Cardiac muscle cell (in vitro differentiated cells and primary cell): ENCODE results near the gene IGSF11. TPM values are rescaled to one million over a fixed set of nuclear protein-coding genes. Genes with fewer than 3 reads are reported as not detected.

Experiments used
- DNase-seq, 2 donors: peaks; one replicate each; pipeline versions ENCODE4 v3.0.0 to v3.0.0-alpha.2; 2010 to 2017; ENCODE audit warnings: low read depth in 1 of 2, low spot score in 1 of 2
- H3K27ac ChIP-seq: fragments of 200-600 bp; sonication (generic); 2 replicates; pipeline ENCODE4 v1.5.1; 2016
- H3K27me3 ChIP-seq: fragments of 200-600 bp; sonication (generic); 2 replicates; pipeline ENCODE4 v1.6.0; 2016; ENCODE audit warnings: control low read depth
- H3K36me3 ChIP-seq: fragments of 200-600 bp; sonication (generic); 2 replicates; pipeline ENCODE4 v1.5.1; 2016; ENCODE audit warnings: control low read depth
- H3K4me1 ChIP-seq: fragments of 200-600 bp; sonication (generic); 2 replicates; pipeline ENCODE4 v1.8.1; 2017; ENCODE audit warnings: low read depth, mild to moderate bottlenecking, mixed run types
- H3K4me3 ChIP-seq: fragments of 200-600 bp; sonication (generic); 2 replicates; pipeline ENCODE4 v1.5.1; 2016; ENCODE audit warnings: mild to moderate bottlenecking
- H3K9me3 ChIP-seq: fragments of 200-600 bp; sonication (generic); 2 replicates; pipeline ENCODE4 v1.5.1; 2017; ENCODE audit warnings: low read depth, mild to moderate bottlenecking, control low read depth
- polyA plus RNA-seq: library from polyadenylated mRNA; unstranded; fragments of >200 nt; fragmentation: Nextera tagmentation; extraction: Ambion mirVana; gene quantifications from 2 replicates; pipeline ENCODE4 v1.2.1, GENCODE V29; 2016
- total RNA-seq: library from RNA; depleted of rRNA; stranded (reverse); fragments of >200 nt; gene quantifications from 2 replicates; pipeline ENCODE4 v1.2.3, GENCODE V29; 2016
- TF ChIP-seq, protein P1 (sequence below): IDR thresholded peaks from 2 replicates; pipeline ENCODE4 v1.5.1; 2012; ENCODE audit warnings: low read depth, mild to moderate bottlenecking, low read length

Gene IGSF11
- total and polyA plus RNA-seq, 2 experiments from 2014 or later: 0.46 to 2.0 TPM

DNA sequence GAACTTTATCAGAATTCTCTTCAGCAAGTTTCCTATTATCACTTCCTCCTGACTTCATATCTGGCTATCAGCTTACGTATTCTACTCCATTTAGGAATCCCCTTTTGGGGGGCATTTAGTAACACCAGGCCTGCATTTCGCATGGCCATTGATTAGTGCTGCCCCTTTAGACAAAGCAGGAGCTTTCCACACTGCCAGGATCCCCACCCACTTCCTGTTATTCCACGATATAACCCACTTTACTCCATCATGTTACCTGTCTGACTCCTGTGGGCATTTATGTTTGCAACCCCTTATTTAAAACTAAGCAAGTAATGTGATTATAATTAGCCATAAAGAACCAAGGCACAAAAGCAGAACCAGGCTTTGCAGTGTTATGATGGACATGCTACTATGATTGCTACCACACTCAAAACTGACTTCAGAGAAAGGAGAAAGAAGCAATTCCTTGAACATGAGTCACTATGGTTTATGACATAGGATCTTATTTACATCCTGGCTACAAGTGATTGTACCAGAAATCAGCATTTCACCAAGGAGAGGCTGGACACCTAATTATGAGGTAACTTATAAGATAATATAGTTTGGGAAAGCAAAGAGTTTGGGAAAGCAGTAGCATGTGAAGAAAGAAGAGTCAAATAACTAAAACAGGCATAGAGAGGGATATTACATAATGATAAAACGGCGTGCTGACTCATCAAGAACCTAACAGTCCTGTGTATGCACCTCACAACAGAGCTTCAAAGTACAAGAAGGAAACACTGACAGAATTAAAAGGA, 96.3 kb downstream of the IGSF11 start:
- Histone ChIP-seq H3K9me3 (no peaks in the 10 kb centered on the region), H3K27me3 (no peaks in the 10 kb centered on the region), H3K27ac (no peak overlapping the region), H3K4me3 (no peak overlapping the region), H3K36me3 (no peaks in the 10 kb centered on the region), H3K4me1 (peaks cover 10% of the 10 kb centered on the region)
- TF ChIP-seq, protein P1, sequence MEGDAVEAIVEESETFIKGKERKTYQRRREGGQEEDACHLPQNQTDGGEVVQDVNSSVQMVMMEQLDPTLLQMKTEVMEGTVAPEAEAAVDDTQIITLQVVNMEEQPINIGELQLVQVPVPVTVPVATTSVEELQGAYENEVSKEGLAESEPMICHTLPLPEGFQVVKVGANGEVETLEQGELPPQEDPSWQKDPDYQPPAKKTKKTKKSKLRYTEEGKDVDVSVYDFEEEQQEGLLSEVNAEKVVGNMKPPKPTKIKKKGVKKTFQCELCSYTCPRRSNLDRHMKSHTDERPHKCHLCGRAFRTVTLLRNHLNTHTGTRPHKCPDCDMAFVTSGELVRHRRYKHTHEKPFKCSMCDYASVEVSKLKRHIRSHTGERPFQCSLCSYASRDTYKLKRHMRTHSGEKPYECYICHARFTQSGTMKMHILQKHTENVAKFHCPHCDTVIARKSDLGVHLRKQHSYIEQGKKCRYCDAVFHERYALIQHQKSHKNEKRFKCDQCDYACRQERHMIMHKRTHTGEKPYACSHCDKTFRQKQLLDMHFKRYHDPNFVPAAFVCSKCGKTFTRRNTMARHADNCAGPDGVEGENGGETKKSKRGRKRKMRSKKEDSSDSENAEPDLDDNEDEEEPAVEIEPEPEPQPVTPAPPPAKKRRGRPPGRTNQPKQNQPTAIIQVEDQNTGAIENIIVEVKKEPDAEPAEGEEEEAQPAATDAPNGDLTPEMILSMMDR: no peak
- DNase-seq: peak in 1 of 2 donors; percentile 3

- no peak overlapping the region for H3K4me3 ChIP-seq
- no peak overlapping the region for H3K27ac ChIP-seq
- DNase-seq: no peak
- no peaks in the 10 kb centered on the region for H3K9me3 ChIP-seq
- no peaks in the 10 kb centered on the region for H3K4me1 ChIP-seq
- H3K27me3 ChIP-seq: no peaks in the 10 kb centered on the region
- no peaks in the 10 kb centered on the region for H3K36me3 ChIP-seq
- TF ChIP-seq, protein P1: no peak
Measured at GRCh38 chr3:118936811-118937210, 97.8 kb downstream of the IGSF11 start.

DNA sequence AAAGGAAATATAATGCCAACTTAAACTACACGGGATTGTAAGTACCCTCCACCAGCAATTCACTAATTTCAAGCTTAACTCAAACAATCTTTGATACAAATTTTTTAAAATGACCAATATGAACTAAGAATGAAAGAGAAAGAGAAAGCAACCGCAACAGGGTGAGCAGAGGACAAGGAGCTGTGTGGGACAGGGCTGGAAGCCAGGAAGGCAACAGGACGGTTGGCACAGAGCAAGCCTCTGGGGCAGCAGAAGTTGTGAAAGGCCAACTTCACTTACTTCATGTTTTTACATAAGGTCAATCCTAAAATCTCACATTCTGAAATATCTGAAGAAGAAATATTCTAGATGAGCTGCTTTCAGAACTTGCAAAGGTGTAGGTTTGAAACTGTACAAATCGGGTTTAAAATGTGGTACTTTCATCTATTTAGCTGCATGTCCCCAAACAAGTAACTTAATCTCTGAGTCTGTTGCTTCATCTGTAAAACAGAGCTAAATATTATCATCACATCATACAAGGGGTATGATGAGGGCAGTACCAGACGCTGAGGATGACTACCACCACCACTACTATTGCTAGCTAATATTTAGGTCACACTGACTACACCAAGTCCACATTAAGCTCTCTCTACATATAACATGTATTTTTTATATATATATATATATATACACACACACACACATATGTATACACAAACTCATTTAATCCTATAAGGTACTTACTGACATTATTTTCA, 101.7 kb downstream of the IGSF11 start:
- DNase-seq: no peak
- Histone ChIP-seq H3K36me3 (no peaks in the 10 kb centered on the region), H3K27ac (no peak overlapping the region), H3K4me3 (no peak overlapping the region), H3K9me3 (no peaks in the 10 kb centered on the region), H3K4me1 (no peaks in the 10 kb centered on the region), H3K27me3 (no peaks in the 10 kb centered on the region)
- TF ChIP-seq, protein P1: no peak

DNA sequence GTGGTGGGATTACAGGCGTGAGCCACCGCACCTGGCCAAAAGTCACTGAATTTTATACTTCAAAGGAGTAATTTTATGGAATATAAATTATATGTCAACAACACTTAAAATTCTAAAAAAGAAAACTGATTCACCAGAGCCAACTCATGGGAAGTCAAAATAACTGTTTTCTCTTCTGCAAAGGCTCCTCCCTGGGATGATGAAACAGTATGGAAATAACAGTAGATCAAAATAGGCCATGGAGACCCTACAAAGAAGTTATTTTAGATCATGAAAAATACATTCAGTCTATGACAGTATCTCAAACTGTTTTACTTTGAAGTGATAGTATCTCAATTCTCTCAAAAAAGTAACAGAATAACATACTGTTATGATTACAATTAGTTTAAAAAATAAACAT, 102.7 kb downstream of the IGSF11 start:
- DNase-seq: no peak

GRCh38 chr3:118927449-118927848, 107.2 kb downstream of the IGSF11 start:
- Histone ChIP-seq H3K27me3 (no peaks in the 10 kb centered on the region), H3K36me3 (no peaks in the 10 kb centered on the region), H3K4me3 (no peak overlapping the region), H3K9me3 (no peaks in the 10 kb centered on the region), H3K27ac (no peak overlapping the region), H3K4me1 (no peaks in the 10 kb centered on the region)
- DNase-seq: no peak
- TF ChIP-seq, protein P1: no peak

More for the DNA sequence above, 102.7 kb downstream of the IGSF11 start:
- Histone ChIP-seq H3K9me3 (no peaks in the 10 kb centered on the region), H3K4me3 (no peak overlapping the region), H3K36me3 (no peaks in the 10 kb centered on the region), H3K4me1 (no peaks in the 10 kb centered on the region), H3K27me3 (no peaks in the 10 kb centered on the region), H3K27ac (no peak overlapping the region)
- TF ChIP-seq, protein P1: no peak
